GM13977 (cell line): ENCODE data around the gene TREM2.

ENCODE experiments used
- DNase-seq: peaks from one replicate; pipeline ENCODE4 v3.0.0; 2012; ENCODE audit warnings: low spot score
- CTCF ChIP-seq: IDR thresholded peaks from 2 replicates; pipeline ENCODE4 v1.5.1; 2012; ENCODE audit warnings: mild to moderate bottlenecking, control low read depth; ENCODE audit not compliant: insufficient read depth; ENCODE audit errors: extremely low read depth, missing control alignments
- in situ Hi-C: fragments of 300-500 bp; cut with MboI; formaldehyde crosslinking; loops from one replicate; pipeline ENCODE4 v1.12.0; 2022; ENCODE audit warnings: low sequenced_read_pairs, low pct_unique_long_range_greater_than_20kb, mixed read lengths, inconsistent platforms; ENCODE audit not compliant: unreplicated experiment

Gene TREM2

GRCh38 chr6:41163419-41163717, 452 bp upstream of the TREM2 start:
- in situ Hi-C loops, result no loop called here
- no peak for DNase-seq
- no peak for TF ChIP-seq CTCF

GRCh38 chr6:41161851-41162552, 914 bp downstream of the TREM2 start:
- no peak for TF ChIP-seq CTCF
- no peak for DNase-seq
- in situ Hi-C loops, result no loop called here

- no peak for TF ChIP-seq CTCF
- in situ Hi-C loops, result no loop called here
- no peak for DNase-seq
These were observed 1.5 kb downstream of the TREM2 start for GRCh38 chr6:41161380-41161779.

GRCh38 chr6:41160933-41161332, 2.0 kb downstream of the TREM2 start:
- in situ Hi-C loops, result no loop called here
- no peak for TF ChIP-seq CTCF
- no peak for DNase-seq

- no peak for DNase-seq
- in situ Hi-C loops, result no loop called here
These were observed 3.4 kb downstream of the TREM2 start for GRCh38 chr6:41159415-41160082.

GRCh38 chr6:41157323-41157722, 5.6 kb downstream of the TREM2 start:
- DNase-seq, result no peak
- in situ Hi-C loops, result no loop called here
- no peak for TF ChIP-seq CTCF

More at GRCh38 chr6:41159415-41160082, 3.4 kb downstream of the TREM2 start:
- no peak for TF ChIP-seq CTCF
